B cell (primary cell): Measurements from ENCODE around the gene PSMD1. TPM values are rescaled to one million over a fixed set of nuclear protein-coding genes. Genes with fewer than 3 reads are reported as not detected.

Experiments
- ATAC-seq: fragments of 200-7000 bp; cut with Tn5 transposase; one replicate; pipeline ENCODE4 v1.10.0; 2021; ENCODE audit warnings: low read depth, mild to moderate bottlenecking, moderate number of reproducible peaks, moderate library complexity
- CTCF ChIA-PET: fragments of 350-600 bp; sonication (Branson Sonifier 250); formaldehyde crosslinking; loops from one replicate; lab custom pipeline; 2021; ENCODE audit warnings: antibody characterized with exemption, inconsistent platforms; lab: Charles Lee
- POLR2A ChIA-PET: fragments of 350-600 bp; sonication (Branson Sonifier 250); formaldehyde crosslinking; loops from one replicate; lab custom pipeline; 2021; ENCODE audit warnings: antibody characterized with exemption; lab: Charles Lee
- DNase-seq: peaks from one replicate; pipeline ENCODE4 v3.0.0; 2013
- H2AFZ ChIP-seq: 2 replicates; pipeline ENCODE4 v1.6.1; 2012; ENCODE audit warnings: mild to moderate bottlenecking, low read depth, low read length; ENCODE audit not compliant: insufficient read depth, poor library complexity, severe bottlenecking
- H3K27ac ChIP-seq, 2 donors: 1 replicate in 1 of 2; 2 replicates in 1 of 2; pipeline ENCODE4 v1.5.1; 2012 to 2013; ENCODE audit warnings: low read length in 2 of 2, mild to moderate bottlenecking in 2 of 2, moderate library complexity in 1 of 2
- H3K27me3 ChIP-seq, 4 experiments: fragments of 200-600 bp in 1 of 4; sonication (generic) in 1 of 4; replicated peaks in 1 of 4; 1 replicate in 2 of 4; 2 replicates in 2 of 4; pipeline versions ENCODE4 v1.6.1 to v1.7.0; 2013 to 2016; ENCODE audit warnings: low read length in 3 of 4, mild to moderate bottlenecking in 2 of 4, mixed read lengths in 1 of 4, moderate library complexity in 1 of 4; ENCODE audit not compliant: insufficient read depth in 4 of 4, control insufficient read depth in 3 of 4; ENCODE audit errors: control extremely low read depth in 1 of 4
- H3K36me3 ChIP-seq, 2 experiments: replicated peaks in 1 of 2; 1 replicate in 1 of 2; 2 replicates in 1 of 2; pipeline versions ENCODE4 v1.6.1 to v1.7.1; 2013; ENCODE audit warnings: low read length in 1 of 2; ENCODE audit not compliant: insufficient read depth in 2 of 2, control insufficient read depth in 1 of 2; ENCODE audit errors: control extremely low read depth in 1 of 2, extremely low read depth in 1 of 2
- H3K4me1 ChIP-seq, 2 donors: fragments of 200-600 bp in 1 of 2; sonication (generic) in 1 of 2; 1 replicate in 1 of 2; 2 replicates in 1 of 2; pipeline versions ENCODE4 v1.5.1 to v1.6.1; 2013 to 2017; ENCODE audit warnings: low read length in 2 of 2; ENCODE audit not compliant: control insufficient read depth in 2 of 2, insufficient read depth in 2 of 2
- H3K4me2 ChIP-seq: replicated peaks from 2 replicates; pipeline ENCODE3; 2012; ENCODE audit warnings: mild to moderate bottlenecking, low read depth, low read length; ENCODE audit not compliant: poor library complexity, severe bottlenecking
- H3K4me3 ChIP-seq, 5 experiments: fragments of 200-600 bp in 1 of 5; sonication (generic) in 1 of 5; 1 replicate in 3 of 5; 2 replicates in 2 of 5; pipeline versions ENCODE4 v1.5.1 to v1.7.0; 2011 to 2016; ENCODE audit warnings: low read length in 4 of 5, mild to moderate bottlenecking in 4 of 5, low read depth in 2 of 5, control low read depth in 1 of 5, moderate library complexity in 1 of 5; ENCODE audit not compliant: insufficient read depth in 1 of 5; ENCODE audit errors: control extremely low read depth in 1 of 5, extremely low read depth in 1 of 5
- H3K79me2 ChIP-seq: fragments of 200-600 bp; sonication (generic); one replicate; pipeline ENCODE4 v1.6.0; 2016; ENCODE audit warnings: low read length; ENCODE audit not compliant: control insufficient read depth, insufficient read depth
- H3K9ac ChIP-seq: fragments of 200-600 bp; sonication (generic); 2 replicates; pipeline ENCODE4 v1.6.1; 2017; ENCODE audit warnings: mild to moderate bottlenecking, low read length, moderate library complexity
- H3K9me3 ChIP-seq, 3 donors: one replicate each; pipeline versions ENCODE4 v1.6.1 to v1.7.1; 2013; ENCODE audit warnings: low read length in 2 of 3; ENCODE audit not compliant: control insufficient read depth in 2 of 3, insufficient read depth in 1 of 3; ENCODE audit errors: control extremely low read depth in 1 of 3
- H4K20me1 ChIP-seq: 2 replicates; pipeline ENCODE4 v1.6.0; 2012; ENCODE audit warnings: mild to moderate bottlenecking, low read length; ENCODE audit not compliant: insufficient read depth, control insufficient read depth, poor library complexity, severe bottlenecking
- H3K27ac Mint-ChIP-seq: one replicate; pipeline ENCODE4 v1.8.0; 2021; ENCODE audit warnings: mixed read lengths
- H3K27me3 Mint-ChIP-seq: one replicate; pipeline ENCODE4 v1.8.0; 2021; ENCODE audit warnings: mixed read lengths
- H3K4me1 Mint-ChIP-seq: one replicate; pipeline ENCODE4 v1.8.0; 2021; ENCODE audit warnings: mixed read lengths
- H3K4me3 Mint-ChIP-seq: one replicate; pipeline ENCODE4 v1.8.0; 2021; ENCODE audit warnings: mixed read lengths
- H3K9me3 Mint-ChIP-seq: one replicate; pipeline ENCODE4 v1.8.0; 2022; ENCODE audit warnings: mixed read lengths; ENCODE audit not compliant: insufficient read depth
- CTCF ChIP-seq: fragments of 200-600 bp; IDR thresholded peaks from one replicate; pipeline ENCODE4 v1.8.0; 2022; ENCODE audit warnings: antibody characterized with exemption, mild to moderate bottlenecking
- EZH2 ChIP-seq: IDR thresholded peaks from 2 replicates; pipeline ENCODE4 v1.6.1; 2012; ENCODE audit warnings: borderline replicate concordance, low read depth, mild to moderate bottlenecking, moderate library complexity, low read length; ENCODE audit not compliant: insufficient read depth, poor library complexity, severe bottlenecking
- WGBS: methylation state at CpG from one replicate; pipeline ENCODE4 v1.1.5; 2013; ENCODE audit warnings: missing lambda C conversion rate; ENCODE audit not compliant: insufficient coverage; 5-methylcytosine and 5-hydroxymethylcytosine counted together
- intact Hi-C: fragments of 100-400 bp; cut with micrococcal nuclease; formaldehyde crosslinking; loops from one replicate; pipeline ENCODE4 v1.10.0; 2022
- polyA plus RNA-seq: library from polyadenylated mRNA; depleted of rRNA; stranded (reverse); fragments of >200 nt; gene quantifications from 2 replicates; pipeline ENCODE4 v1.2.3, GENCODE V29; 2012
- total RNA-seq, 2 donors: library from RNA; stranded (reverse); fragments of 120-200 nt in 1 of 2; gene quantifications; 1 replicate in 1 of 2; 2 replicates in 1 of 2; pipeline versions ENCODE4 v1.2.3 to v1.2.4, GENCODE V29; 2013 to 2022

Gene PSMD1
- total and polyA plus RNA-seq, 2 donors (not counting 1 experiment from before 2014, with no cell fraction given), result 21.5 to 48.2 TPM

GRCh38 chr2:231189571-231190495 lies 133.2 kb downstream of the PSMD1 start:
- intact Hi-C loops, result no loop called here
- Histone ChIP-seq H3K9ac (no peak overlapping the region), H3K36me3 (no peaks in the 10 kb centered on the region), H3K79me2 (no peaks in the 10 kb centered on the region), H2AFZ (no peak overlapping the region), H3K9me3 (peaks cover 0 to 3% (median 0%) of the 10 kb centered on the region in 3 donors), H4K20me1 (no peaks in the 10 kb centered on the region), H3K4me1 (peaks cover 0 to 3% of the 10 kb centered on the region in 2 donors), H3K27ac (no peak overlapping the region), H3K4me2 (no peak overlapping the region), H3K27me3 (peaks cover 0 to 22% (median 3%) of the 10 kb centered on the region in 4 experiments), H3K4me3 (no peak overlapping the region)
- ChIA-PET POLR2A (no interaction called here), CTCF (interaction anchor here (0.5 kb wide), 1 partner anchor 413 kb away, joined by 5 read pairs; no protein-coding TSS in a partner anchor)
- WGBS, result 89% methylated on average over 14 of the region's 22 CpGs
- Mint-ChIP-seq H3K4me3 (no peak overlapping the region), H3K9me3 (no peaks in the 10 kb centered on the region), H3K27ac (no peak overlapping the region), H3K4me1 (peaks cover 2% of the 10 kb centered on the region), H3K27me3 (peaks cover 46% of the 10 kb centered on the region)
- ATAC-seq, result no peak
- TF ChIP-seq EZH2 (no peak), CTCF (no peak)
- no peak for DNase-seq
